Stimulated activated CD8-positive, alpha-beta memory T cell treated with anti-CD3 and anti-CD28 coated beads, Interleukin-7, amount 100 ng/mL, for 1 hour (primary cell): Measurements from ENCODE around the gene COMT.

Source experiments
- DNase-seq, 2 donors: peaks; one replicate each; pipeline ENCODE4 v3.0.0-alpha.2; 2020; ENCODE audit warnings: low read depth in 2 of 2

Gene COMT

GRCh38 chr22:20011993-20012740 is 70.6 kb downstream of the COMT start:
- DNase-seq, result no peak

GRCh38 chr22:20012741-20013331 is 71.3 kb downstream of the COMT start:
- no peak for DNase-seq

GRCh38 chr22:20013382-20013871 is 71.9 kb downstream of the COMT start:
- DNase-seq, result peak in 1 of 2 donors; percentile 27

- DNase-seq, result no peak
Observed at GRCh38 chr22:20014526-20015186, 73.1 kb downstream of the COMT start.

- no peak for DNase-seq
Observed at GRCh38 chr22:20015187-20015625, 73.6 kb downstream of the COMT start.

- no peak for DNase-seq
Observed at GRCh38 chr22:20015971-20016733, 74.6 kb downstream of the COMT start.

GRCh38 chr22:20016734-20017621 is 75.4 kb downstream of the COMT start, which contains the start of gene ARVCF:
Gene ARVCF (minus strand): TSS chr22:20016823. CDS start chr22:19990794, 26,029 bp downstream.
- DNase-seq, result peak; percentile 84 to 88

- DNase-seq, result no peak
Observed at GRCh38 chr22:20017622-20017958, 76.0 kb downstream of the COMT start.

GRCh38 chr22:20018001-20018400 is 76.4 kb downstream of the COMT start:
- DNase-seq, result no peak
